HG03378 (cell line): ENCODE data around the gene PHF21B.
"Not testable (repeated sequence)": the region's sequence is repeated elsewhere in the genome, so short reads cannot be mapped to it uniquely, and the experiment has no call there.

Source experiments
- ATAC-seq: cut with Tn5 transposase; IDR thresholded peaks from one replicate; pipeline ENCODE4 v1.9.1; 2021; ENCODE audit warnings: mild to moderate bottlenecking, moderate library complexity; ENCODE audit not compliant: unreplicated experiment

PHF21B gene

DNA sequence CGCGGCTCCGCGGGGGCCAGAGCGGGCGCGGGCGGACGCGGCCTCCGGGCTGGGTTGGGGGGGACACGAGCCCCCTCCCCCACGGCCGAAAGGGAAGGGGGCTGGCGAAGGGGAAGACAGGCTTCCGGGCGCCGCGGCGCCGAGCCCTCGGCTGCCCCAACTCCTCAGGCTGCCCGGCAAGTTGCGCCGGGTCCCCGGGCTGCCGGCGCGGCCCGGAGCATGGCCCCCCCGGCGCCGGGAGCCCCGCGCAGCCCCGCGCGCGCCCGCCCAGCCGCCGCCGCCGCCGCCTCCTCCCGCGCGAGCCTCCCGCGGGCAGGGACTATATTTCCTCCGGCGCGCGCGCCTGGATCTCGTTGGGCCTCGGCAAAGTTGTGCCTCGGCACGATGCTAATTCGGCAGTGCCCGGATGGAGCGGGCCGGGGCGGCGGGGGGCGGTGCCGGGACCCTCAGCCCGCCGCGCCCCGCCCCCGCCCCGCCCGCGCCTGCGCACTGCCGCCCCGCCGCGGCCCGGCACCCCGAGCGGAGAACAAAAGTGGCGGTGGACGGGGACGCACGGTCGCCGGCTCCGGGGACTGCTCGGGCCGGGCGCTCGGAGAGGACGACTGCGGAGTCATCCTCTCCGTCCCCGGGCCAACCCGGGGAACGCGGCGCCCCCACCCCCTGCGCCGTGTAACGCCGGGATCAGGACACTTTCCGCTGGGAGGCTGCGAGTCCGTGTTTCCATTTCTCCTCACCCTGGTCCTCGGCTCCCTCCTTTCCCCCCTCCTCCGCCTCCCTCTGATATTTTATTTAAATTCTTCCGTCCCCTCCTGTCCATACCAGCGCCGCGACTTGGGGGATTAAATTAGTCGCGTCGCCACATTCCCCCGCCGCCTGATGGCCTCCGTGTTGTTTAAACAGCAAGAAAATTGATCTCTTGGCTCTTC lies at the start of gene PHF21B:
PHF21B (minus strand) TSS at position 400 of the 926 bp plus-strand sequence. CDS start 456 bp downstream, outside the sequence.
- no peak for ATAC-seq

DNA sequence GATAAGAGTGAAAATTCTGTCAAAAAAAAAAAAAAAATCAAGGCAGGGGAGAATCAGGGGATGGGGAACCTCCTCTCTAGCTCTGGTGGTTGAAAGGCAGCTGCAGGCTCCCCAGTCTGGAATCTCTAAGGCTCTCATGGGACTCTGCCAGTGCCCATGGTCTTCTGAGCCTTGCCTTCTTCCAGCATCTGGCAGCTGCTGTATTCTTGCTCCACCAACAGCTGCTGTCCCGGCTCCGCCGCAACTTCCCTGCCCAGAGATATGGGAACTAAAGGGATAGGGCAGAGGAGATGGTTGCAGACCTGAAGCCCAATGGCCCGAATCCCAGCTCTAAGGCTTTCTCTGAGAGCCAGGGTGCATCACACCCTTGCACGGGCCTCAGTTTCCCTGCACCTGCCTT lies 49.5 kb upstream of the PHF21B start:
- ATAC-seq: no peak

DNA sequence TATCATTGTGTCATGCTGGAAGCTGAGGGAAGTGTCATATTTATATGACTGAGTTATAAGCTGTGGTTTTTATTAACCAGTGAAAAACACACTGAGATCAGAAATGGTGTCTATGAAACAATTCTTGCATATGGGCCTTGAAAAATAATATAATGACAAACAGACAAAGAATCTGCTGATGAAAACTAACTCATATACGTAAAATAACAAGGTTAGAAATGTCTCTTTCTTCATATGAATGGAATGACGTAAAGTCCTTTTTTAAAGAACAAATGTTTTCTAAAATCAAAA lies 48.8 kb upstream of the PHF21B start:
- no peak for ATAC-seq

GRCh38 chr22:45055936-45056335 lies 46.1 kb upstream of the PHF21B start:
- no peak for ATAC-seq

DNA sequence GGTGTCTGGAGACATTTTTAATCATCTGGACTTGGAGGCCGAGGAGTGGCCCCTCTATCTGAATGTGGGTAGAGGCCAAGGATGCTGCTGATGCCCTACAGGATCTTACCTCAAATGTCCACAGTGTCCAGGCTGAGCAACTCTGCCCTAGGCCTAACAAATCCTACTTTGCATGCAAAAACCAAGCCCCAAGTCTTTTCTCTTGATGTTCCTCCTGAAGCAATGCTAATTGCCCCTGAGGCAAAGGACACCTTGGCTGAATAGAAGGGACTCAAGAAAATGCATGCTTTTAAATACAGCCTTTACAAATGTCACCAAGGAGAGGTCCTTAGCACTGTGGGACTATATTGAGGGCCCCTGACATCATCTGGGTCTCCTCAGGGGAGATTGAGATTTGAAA lies 43.8 kb upstream of the PHF21B start:
- ATAC-seq: no peak

DNA sequence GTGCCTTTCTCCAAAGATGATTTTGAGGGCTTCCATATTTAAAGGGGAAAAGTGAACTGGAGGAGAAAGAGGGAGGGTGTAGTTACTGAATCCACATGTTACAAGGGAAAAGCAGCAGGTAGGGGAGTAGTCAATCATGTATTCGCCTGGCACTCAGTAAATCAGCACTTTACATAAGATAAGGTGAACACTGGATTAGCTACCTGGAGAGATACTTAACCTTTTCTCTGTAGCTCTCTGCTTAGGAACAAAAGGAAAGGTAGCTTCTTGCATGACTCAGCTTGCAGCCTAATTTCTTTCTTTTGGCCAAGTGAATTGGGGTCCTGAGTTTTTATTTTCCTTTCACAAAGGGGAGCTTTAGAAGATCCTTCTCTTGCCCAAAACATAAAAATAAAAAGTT lies 43.3 kb upstream of the PHF21B start:
- no peak for ATAC-seq

DNA sequence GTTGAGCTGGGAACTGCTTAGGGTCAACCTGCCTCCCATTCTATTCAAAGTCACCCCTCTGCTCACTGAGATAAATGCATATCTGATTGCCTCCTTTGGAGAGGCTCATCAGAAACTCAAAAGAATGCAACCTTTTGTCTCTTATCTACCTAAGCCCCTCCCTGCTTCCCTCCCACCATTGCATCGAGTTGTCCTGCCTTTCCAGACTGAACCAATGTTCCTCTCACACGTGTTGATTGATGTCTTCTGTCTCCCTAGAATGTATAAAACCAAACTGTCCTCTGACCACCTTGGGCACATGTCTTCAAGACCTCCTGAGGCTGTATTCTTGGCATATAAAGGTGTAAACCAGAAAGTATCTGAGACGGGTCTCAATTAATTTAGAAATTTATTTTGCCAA lies 42.9 kb upstream of the PHF21B start:
- ATAC-seq: not testable (repeated sequence)

GRCh38 chr22:45051946-45052345 lies 42.1 kb upstream of the PHF21B start:
- no peak for ATAC-seq

GRCh38 chr22:45051419-45051818 lies 41.6 kb upstream of the PHF21B start:
- no peak for ATAC-seq

DNA sequence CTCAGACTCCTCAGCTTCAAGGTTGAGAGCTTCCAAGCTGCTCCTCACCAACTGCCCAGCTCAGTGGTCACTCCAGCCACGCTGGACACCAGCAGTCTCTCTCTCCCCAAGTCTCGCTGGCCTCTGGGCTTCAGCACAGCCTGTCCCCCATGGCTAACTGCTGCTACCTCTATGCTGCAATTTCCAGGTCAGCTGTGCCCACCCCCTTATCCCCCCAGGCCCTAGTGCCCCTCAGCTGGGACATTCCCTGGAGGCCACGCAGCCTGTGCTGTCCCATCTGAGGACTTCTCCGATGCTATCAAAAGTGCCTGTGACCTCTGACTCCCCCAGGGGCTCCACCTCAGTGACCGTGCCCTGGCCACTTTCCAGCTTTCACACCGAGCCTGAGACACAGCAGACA lies 37.5 kb upstream of the PHF21B start:
- no peak for ATAC-seq

DNA sequence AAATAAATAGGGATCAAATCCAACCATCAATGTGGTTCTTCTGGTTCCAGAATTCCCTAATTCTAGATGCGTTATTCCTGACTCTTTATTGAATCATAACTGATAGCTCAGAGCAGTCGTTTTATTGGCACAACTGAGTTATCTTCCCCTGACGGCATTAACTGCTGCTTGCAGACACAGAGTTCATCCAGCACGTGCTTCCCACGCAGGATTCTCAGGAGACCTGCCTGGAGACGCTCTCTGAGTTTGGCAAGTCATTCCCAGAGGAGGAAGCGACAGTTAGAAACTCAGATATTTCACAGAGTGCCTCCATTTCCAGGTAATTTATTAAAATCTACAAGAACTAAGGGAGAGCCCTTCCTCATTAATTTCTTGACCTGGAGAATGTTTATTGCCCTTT lies 35.4 kb upstream of the PHF21B start:
- no peak for ATAC-seq

DNA sequence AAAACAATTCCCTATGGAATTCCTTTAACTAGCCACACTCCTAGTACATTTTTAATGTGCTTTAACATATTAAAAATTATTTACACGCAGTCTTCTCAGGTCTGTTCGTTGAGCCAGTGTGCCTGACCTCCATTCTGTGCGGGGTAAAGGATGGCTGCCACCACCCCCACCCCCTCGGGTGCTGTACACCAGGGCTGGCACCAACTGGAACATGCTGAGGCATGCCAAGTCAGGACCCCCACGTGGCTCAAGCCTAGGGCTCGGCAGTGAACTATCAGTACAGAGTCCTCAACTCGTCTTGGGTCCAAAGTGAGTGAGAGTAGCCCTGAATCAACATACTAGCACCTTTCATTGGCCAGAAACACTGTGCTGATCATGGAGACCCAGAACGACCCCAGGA lies 32.5 kb upstream of the PHF21B start:
- no peak for ATAC-seq

DNA sequence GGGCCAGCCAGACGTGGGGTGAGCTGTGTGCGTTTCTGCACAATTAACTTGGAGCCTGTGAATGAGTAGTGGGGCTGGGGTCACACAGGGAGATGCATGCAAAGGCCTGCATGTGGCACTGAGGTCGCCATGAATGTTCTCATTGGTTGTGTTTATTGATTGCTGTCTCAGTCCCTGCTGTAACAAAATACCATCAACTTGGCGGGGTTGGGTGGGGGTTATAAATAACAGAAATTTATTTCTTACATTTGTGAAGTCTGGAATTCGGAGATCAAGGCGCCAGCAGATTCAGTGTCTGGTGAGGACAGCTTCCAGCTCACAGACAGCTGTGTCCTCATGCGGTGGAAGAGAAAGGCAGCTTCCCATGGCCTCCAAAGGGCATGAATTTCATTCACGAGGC lies 29.3 kb upstream of the PHF21B start:
- no peak for ATAC-seq

- ATAC-seq: no peak
Measured at GRCh38 chr22:45036154-45036553, 26.3 kb upstream of the PHF21B start.

- no peak for ATAC-seq
Measured at GRCh38 chr22:45034821-45035220, 25.0 kb upstream of the PHF21B start.

GRCh38 chr22:45034156-45034555 lies 24.4 kb upstream of the PHF21B start:
- ATAC-seq: no peak

DNA sequence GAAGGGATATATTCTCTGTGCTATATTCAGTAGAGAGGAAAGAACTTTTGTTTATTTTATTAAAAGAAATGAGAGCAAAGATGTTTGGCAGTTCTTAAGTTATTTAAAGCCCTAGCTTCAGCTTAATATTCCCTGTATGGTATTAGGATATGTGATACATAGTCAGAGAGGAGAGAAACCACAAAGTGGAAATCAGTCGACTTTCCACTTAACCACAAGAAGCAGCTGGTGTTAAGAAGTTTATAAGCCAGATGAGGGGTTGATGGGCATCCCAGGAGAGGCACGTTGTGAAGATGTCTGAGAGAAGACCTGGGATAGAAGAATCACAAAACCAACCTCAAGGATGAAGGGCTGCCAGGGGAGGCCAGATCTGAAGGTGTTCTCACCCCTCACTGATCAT lies 23.3 kb upstream of the PHF21B start:
- ATAC-seq: no peak

GRCh38 chr22:45031629-45032403 lies 22.0 kb upstream of the PHF21B start:
- no peak for ATAC-seq

- no peak for ATAC-seq
Measured at GRCh38 chr22:45029501-45029900, 19.7 kb upstream of the PHF21B start.

- ATAC-seq: no peak
Measured at GRCh38 chr22:45026511-45026910, 16.7 kb upstream of the PHF21B start.

- no peak for ATAC-seq
Measured at GRCh38 chr22:45023431-45023830, 13.6 kb upstream of the PHF21B start.
